Activated gamma-delta T cell treated with anti-CD3 and anti-CD28 coated beads, Interleukin-2, amount 50 U/mL, for 16 hours (primary cell): ENCODE results near the gene RNF187.
"Not testable (repeated sequence)": the region's sequence is repeated elsewhere in the genome, so short reads cannot be mapped to it uniquely, and the experiment has no call there.

Experiments
- DNase-seq: peaks from one replicate; pipeline ENCODE4 v3.0.0-alpha.2; 2020; ENCODE audit warnings: low read depth

Gene RNF187

DNA sequence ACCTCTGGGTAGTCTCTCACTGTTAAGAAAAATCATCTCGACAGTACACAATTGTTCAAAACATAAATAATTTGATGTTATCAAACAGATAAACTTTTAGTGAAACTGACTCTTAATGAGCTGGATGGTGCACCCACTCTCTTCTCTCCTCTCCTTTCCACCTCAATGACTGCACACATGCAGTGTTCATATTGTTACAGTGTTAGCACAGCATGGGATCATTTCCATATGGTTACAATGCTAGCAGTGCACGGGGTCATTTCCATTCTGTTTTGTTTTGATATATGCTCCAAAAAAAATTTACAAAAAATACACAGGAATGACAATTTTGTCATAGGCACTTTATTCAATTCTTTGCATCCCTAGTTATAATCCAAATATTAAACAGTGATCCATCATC is 26.4 kb upstream of the RNF187 start:
- DNase-seq, result no peak

DNA sequence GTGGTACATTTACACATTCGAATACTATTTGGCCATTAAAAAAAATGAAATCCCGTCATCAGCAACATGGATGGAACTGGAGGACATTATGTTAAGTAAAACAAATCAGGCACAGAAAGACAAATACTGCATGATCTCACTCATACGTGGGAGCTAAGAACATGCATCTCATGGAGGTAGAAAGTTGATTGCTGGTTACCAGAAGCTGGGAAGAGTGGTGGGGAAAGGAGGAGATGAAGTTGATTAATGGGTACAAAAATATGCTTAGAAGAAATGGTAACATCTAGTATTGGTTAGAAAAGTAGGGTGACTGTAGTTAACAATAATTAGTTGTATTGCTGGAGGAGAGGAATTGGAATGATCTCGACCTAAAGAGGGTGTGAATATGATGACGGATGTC is 24.6 kb upstream of the RNF187 start:
- no peak for DNase-seq

DNA sequence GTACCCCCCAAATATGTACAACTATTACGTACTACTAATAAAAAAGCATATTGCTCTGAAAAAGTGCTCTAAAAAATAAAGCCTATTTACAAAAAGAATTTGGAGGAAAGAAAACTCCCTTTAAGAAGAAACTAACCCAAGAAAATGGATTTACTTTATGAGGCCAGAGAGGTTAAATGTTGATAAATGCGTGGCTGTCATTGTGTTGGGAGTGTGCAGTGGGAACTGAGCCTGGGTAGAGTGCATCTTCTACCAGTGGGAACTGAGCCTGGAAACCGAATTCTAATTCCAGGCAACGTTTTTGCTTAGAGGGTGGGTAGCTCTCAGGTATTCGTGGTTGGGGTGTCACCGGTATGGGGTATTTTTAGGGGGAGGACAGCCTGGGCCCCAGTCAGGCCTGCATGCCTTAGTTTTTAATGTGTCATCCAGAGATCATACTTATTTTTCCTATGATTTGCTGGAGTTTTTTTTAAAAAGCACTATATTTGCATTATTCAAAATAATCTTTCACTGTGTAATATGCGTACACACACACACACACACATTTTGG is 24.1 kb upstream of the RNF187 start:
- DNase-seq, result no peak

DNA sequence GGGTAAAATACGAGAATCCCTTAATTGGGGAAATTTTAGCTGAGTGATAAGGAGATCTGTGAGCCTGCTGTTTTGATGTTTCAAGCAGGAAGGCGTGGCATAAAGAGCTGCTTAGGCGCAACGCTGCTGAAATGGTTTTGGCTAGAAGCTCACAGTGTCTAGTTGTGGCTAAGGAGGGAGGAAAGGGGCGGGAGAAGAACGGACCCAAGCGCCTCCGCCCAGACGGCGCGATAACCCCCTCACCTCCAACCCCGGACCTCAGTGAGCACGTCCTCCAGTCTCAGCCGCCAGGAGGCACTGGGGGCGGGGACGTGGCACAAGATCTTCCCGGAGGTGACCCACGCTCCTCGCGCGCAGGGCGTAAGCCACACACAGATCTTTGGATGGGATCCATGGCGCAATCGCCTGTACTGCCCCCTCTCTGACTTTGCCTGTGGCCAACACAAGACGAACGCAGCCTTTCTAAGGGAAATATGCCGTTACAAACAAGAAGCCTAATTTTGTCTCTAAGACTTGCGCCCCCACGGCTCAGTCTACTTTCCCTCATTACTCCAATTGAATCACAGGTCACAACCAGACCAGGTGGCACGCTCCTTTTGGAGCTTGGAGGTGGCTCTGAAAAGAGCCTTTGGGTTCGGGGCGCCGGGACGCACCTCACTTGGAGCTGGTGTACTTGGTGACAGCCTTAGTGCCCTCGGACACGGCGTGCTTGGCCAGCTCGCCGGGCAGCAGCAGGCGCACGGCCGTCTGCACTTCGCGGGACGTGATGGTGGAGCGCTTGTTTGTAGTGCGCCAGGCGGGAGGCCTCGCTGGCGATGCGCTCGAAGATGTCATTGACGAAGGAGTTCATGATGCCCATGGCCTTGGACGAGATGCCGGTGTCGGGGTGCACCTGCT is 23.4 kb upstream of the RNF187 start:
- DNase-seq, result peak; percentile 30

DNA sequence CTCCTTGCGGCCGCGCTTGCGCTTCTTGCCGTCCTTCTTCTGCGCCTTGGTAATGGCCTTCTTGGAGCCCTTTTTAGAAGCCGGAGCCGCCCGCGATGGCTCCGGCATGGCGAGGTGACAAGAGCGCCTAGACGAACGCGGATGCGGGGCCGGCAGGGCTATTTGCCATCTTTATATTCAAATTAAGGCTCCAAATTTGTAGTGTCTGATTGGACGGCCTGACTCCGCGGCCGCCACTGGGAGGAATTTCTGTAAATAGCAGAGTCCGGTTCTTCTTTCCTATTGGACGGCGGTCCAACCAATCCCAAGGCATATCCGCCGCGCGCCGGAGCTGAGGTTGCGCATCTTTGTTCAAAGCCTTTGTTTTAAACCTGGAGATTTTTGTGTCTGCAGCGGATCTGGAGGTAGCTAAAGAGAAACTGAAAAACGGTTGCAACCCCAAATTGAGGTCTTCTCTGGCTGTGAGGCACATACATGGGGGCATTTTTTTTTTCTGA is 22.6 kb upstream of the RNF187 start:
- DNase-seq, result peak; percentile 78

DNA sequence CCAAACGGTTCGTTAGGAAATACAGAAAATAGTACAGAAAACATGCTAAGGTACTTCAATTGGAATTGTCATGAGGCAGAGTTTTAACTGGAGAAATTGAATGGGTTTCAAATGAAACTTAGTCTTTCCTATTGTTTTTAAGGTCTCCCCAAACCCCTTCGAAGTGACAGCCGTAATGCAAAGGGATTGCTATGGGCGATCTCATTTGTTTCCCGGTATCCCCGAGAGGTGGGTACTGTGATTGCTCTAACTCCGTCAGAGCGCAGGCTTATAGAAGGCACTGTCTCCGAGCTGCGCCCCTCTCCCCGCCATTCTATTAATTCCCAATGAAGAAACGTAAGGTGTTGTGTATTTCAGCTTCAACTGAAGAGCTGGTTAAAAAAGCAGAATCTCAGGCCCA is 22.0 kb upstream of the RNF187 start:
- no peak for DNase-seq

DNA sequence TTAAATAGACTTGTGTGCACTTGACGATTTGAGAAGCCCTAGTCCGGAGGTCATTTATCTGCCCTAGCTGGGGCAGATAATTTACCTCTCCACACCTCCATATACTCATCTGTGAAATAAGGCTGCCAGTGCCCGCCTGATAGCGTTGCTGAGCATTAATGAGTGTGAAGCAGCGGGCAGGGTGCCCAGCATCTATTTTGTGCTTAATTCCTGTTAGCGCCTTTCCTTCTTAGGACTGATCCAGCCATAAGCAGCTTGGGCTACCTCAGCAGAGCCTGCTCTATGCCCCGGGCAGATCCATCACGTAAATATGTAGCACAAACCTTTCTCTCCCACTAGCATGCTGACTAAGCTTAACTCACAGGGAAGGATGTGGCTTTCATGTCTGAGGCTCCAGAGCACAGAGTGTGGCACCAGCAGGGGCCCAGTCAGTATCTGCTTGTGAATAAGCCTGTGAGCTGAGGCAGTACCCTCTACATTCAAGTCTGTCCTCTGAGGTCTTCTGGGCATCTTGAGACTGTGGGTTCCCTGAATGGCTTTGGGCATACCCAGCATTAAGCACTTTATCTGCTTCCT is 21.5 kb upstream of the RNF187 start:
- DNase-seq, result no peak

DNA sequence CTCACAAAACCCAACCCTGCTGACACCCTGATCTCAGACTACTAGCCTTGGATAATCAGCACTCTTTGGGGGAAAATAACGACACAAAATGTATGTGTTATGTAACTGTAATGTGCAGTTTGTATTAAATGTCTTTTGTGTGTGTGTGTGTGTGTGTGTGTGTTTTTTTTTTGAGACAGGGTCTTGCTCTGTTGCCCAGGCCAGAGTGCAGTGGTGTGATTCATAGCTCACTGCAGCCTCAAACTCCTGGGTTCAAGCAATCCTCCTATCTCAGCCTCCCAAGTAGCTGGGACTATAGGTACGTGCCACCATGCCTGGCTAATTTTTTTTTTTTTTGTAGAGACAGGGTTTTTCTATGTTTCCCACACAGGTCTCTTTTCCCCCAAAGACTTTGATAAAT is 19.0 kb upstream of the RNF187 start:
- not testable (repeated sequence) for DNase-seq

DNA sequence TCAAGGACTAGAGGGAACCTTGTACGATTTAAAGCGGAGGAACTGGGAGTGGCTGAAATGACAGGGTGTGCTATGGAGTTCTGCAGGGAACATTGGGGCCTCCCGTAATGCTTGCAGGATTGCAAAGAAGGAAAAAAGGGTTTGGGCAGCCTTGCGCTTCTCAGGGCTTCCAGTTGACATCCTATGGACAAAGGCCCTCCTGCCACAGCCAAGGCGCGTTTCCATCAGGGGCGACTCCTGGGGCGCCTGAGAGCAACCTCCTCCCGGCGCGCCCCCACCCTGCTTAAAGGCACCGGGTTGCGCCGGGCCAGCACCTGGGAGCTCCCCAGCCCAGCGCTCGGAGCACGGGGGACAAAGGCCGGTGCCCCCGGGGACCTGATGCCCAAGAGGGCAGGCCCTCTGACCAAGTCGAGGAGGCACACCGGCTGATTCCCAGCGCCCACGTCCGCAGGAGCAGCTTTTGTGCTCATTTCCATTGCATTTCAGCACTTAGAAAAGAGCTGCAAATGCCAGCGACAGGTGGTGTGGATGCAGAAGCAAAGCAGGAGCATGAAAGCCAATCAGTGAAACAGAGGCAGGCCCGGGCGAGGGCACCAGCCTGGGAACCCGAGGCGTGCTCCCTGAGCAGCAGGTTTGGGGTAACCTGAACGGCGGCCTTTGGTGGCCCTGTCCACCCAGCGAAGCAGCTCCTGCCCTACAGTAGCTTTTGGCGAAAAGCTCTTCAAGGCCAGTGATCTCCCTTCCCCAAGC is 17.6 kb upstream of the RNF187 start:
- no peak for DNase-seq

DNA sequence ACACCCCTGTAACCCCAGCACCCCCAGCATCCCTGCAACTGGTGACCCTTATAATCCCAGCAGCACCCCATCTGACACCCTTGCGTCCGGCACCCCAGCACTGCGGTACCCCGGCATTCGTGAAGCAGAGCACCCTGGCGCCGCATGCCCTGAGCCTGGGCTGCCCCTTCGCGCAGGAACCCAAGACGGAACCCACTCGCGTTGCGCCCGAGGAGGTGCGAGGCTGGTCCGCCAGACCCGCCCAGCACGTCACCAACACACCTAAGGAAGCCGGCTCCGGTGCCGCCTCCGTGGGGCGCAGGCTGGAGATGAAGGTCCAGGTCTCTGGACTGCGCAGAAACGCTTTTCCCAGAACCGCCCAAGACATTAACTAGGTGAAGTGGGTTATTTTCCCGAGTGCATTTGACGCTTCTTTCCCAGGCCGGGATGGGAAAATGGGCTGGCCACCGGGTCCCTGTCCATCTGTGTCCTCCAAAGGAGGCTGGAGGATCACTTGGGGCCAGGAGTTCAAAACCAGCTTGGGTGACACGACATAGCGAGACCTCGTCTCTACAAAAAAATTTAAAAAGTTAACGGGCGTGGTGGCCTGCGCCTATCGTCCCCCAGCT is 15.9 kb upstream of the RNF187 start:
- DNase-seq, result no peak

DNA sequence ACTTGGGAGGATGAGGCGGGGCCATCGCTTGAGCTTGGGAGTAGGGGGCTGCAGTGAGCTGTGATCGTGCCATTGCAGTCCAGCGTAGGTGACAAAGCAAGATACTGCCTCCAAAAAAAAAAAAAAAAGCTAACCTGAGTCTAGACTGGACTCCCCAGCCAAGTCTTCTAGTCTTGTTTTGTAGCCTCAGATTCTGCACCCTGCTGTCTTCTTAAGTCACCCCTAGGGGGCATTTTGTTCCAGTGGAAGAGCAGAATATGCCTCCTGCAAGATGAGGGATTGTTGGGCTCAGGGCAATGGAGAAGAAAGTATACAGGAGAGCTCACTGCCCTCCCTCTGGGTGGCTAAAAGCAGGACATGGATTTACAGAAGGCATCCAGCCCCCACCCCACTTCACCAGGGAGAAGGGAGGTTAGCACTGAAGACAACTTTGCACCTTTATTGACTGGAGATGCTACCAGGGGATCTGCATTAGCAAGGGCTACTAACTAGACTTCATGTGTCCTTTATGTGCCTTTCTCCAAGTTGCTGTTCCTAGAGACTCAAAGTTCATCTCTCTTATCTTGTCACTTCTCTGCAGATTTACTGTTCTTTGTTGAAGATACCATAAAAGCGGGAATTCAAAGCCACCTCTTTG is 15.3 kb upstream of the RNF187 start:
- no peak for DNase-seq

DNA sequence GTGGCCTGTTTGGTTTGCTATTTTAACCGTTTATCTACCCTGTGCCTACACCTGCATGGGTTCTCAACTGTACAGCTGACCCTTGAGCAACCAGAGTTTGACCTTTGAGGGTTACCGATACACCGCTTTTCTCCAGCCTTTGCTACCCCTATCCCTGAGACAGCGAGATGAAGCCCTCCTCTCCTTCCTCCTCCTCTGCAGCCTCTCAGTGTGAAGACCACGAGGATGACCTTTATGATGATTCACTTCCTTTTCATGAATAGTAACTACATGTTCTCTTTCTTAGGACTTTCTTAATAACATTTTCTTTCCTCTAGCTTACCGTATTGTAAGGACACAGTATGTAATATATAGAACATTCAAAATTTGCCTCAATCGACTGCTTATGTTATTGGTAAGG is 14.5 kb upstream of the RNF187 start:
- no peak for DNase-seq

DNA sequence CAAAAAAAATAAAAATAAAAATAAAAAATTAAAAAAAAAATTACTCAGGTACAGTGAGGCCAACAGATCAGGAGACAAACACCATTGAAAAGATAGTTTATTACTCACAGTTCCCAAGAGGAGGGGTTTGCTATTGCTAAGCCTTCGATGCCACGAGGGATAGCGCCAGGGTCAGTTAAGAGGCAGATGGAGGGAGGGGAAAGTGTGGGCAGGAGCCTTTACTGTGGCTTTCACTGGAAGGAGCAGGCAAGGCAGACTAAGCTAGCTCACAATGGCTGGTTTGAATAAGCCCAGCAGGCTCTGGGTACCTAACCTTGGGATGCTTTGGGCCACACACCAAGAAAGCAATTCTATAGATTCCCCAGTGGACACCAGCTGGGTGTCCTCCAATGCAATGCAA is 12.7 kb upstream of the RNF187 start:
- no peak for DNase-seq

DNA sequence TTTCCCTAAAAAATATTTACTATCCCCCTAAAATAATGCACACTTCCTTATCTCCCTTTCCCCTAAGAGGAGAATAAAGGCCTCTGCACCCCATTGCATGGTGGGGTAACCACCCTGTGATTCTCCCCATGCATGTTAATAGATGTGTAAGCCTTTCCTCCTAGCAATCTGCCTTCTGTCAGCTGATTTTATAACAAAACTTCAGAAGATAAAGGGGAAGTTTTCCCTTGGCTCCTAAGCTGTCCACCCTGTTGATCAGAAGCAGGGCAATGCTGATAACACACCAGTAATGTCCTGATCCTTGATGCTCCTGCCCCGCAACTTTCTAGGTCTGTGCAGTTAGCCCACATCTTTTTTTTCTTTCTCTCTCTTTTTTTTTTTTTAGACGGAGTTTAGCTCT is 11.4 kb upstream of the RNF187 start:
- DNase-seq, result no peak

DNA sequence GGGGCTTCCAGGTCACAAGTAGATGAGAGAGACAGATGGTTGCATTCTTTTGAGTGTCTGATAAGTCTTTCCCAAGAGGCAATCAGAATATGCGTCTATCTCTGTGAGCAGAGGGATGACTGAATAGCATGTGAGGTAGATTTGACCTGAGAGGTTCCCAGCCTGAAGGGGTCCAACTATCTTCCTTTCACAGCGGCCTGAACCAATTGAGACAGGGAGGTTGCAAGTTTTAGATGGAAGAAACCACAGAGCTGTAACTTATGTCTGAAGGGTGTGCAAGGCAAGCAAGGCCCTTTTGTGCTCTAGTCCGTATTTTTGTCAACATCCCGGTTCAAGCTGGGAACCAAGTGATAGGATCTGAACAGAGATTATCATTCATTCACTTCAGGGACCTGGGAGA is 9.9 kb upstream of the RNF187 start:
- no peak for DNase-seq

DNA sequence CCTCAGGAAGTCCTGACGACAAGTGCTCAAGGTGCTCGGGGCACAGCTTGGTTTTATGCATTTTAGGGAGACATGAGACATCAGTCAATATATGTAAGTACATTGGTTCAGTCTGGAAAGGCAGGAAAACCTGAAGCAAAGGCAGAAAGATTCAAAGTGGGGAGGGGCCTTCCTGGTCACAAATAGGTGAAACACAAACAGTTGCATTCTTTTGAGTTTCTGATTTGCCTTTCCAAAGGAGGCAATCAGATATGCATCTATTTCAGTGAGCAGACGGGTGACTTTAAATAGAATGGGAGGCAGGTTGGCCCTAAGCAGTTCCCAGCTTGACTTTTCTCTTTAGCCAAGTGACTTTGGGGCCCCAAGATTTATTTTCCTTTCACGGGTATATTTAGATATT is 8.9 kb upstream of the RNF187 start:
- DNase-seq, result no peak

DNA sequence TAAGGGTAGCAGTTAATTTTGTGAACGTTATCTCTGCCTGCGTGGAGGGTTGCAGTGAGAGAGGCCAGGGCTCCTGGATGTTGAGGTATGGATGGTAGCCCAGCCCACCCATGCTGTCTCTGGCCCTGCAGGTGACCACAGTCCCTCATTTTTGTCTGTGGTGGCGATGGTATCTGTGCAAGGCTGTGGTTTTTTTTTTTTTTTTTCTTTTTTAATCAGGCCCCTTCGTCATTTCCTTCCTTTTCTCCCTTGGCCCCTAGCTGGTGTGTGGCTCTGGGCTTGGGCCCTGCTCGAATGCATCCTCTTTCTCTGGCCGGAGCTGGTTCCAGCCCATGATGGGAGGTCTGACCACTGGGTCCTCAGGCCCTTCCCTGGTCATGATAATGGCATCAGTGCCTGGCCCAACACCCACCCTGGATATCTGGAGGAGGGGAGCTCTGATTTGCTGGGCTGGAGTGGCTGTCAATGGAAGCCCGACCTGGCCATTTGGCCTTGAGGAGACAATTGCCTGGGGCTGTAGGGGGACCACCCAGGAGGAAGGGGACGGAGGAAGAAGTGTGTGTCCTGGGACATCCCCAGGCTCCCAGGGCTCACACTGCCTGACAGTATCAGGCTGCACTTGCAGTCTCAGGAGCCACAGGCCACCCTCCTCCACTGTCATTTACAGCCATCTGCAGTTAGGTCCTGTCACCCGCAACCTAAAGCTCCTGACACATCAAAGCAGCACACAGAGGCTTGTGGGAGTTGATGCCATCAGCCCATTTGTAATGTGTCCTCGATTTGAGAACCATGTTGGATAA is 8.1 kb upstream of the RNF187 start:
- DNase-seq, result no peak

DNA sequence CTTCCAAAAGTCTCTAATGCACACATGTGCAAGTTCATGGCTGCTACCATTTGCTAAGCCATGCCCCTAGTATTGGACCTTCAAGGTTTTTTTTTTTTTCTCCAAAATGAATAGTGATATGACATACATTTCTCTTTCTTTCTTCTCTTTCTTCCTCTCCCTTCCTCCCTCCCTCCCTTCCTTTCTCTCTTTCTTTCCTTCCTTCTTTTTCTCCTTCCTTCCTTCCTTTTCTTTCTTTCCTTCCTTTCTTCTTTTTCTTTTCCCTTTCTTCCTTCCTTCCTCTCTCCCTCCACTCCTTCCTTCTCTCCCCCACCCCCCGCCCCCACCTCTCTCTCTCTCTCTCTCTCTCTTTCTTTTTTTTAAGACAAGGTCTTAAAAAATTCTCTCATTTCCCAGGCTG is 3.4 kb upstream of the RNF187 start:
- no peak for DNase-seq

DNA sequence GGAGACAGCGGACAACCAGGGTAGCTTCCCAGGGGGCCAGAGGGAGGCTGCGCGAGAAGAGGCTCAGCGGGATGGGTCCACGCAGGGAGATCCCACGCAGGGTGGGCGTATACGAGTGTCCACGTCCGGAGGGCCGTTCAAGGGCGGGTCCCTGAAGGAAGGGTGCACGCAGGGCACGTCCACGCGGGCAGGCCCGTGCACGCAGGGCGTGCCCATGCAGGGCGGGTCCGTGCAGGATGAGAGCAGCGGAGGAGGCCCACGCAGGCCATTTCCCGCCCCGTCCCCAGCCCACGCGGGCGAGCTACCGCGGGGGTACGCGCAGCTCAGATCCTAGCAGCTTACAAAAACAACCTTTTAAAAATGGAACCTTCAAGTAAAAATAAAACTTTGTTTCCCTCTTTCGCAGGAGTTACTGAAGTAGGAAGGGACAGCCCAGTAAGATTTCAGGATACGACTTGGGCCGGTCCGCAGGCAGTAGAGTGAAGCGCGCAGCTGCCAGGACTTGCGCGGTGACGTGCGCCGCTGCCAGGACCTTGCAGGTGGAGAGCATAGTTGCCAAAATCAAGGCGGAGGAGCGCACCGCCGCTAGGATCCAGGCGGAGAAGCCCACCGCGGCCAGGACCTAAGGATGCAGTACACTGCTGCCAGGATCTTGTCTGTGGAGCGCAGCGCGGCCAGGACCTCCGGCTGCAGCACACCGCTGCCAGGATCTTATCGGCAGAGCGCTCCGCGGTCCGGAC is 416 bp upstream of the RNF187 start:
- peak; percentile 62 for DNase-seq

DNA sequence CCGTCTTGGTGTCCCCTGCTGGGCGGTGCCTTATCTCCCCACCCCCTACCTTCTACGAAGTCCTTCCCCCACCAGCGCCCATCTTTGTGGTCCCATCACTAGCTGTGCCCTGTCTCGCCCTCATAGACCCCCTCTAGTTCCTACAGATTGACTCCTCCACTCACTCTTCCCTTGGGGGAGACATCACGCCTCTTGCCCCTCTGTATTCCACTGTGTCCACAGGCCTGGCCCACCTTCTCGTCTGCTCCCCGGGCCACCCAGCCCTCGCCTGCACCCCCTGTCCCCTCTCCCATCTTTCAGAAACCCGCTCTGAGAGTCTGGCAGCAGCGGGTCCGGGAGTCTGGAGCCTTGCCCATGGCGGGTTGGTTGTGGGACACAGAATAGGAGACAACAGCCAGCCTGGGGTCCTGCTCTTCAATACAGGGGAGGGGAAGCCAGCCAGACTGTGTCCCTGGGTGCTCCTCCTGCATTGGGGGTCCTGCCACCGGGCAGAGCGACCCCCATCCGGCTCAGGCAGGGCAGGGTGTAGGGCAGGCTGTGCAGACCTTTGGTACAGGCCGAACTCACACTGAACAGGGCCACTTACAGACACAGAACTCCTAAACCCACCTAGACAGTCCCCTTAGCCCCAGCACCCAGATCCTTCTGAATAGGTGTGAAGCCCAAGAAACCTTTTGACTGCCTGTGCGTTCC is 1.1 kb downstream of the RNF187 start:
- no peak for DNase-seq
